GM12878 (cell line): Measurements from ENCODE around the gene OSER1. TPM values are rescaled to one million over a fixed set of nuclear protein-coding genes. Genes with fewer than 3 reads are reported as not detected.

ENCODE experiments used
- ATAC-seq: fragments of 200-7000 bp; cut with Tn5 transposase; 3 replicates; pipeline ENCODE4 v1.9.1; 2020; ENCODE audit warnings: mild to moderate bottlenecking, moderate library complexity
- BruUV-seq: library from RNA; stranded (reverse); fragments of 400-500 nt; replicated peaks from 2 replicates; lab custom pipeline; 2021; lab: Mats Ljungman, UMichigan
- CTCF ChIA-PET: fragments of 300-600 bp; sonication (Branson Sonifier 250); formaldehyde crosslinking; extraction: SDS; loops from one replicate; lab custom pipeline; 2021; ENCODE audit warnings: inconsistent platforms; lab: Yijun Ruan, JAX
- POLR2A ChIA-PET: fragments of 350-600 bp; formaldehyde crosslinking; extraction: SDS; loops from one replicate; lab custom pipeline; 2021; ENCODE audit warnings: inconsistent platforms; lab: Charles Lee
- RAD21 ChIA-PET: fragments of 300-600 bp; sonication (Branson Sonifier 250); formaldehyde crosslinking; loops from one replicate; lab custom pipeline; 2023; ENCODE audit warnings: antibody characterized with exemption; ENCODE audit not compliant: unreplicated experiment; lab: Charles Lee
- SMC1A ChIA-PET: fragments of 300-600 bp; sonication (Branson Sonifier 250); formaldehyde crosslinking; loops from one replicate; lab custom pipeline; 2023; ENCODE audit not compliant: unreplicated experiment, uncharacterized antibody; lab: Charles Lee
- DNase-seq: peaks from one replicate; pipeline ENCODE4 v3.0.0-alpha.2; 2011; ENCODE audit warnings: low read depth, low spot score
- FAIRE-seq: peaks from 3 replicates; lab custom pipeline; 2011; peaks lifted over from hg19 to GRCh38; lab: Jason Lieb, UNC
- H2AFZ ChIP-seq: 2 replicates; pipeline ENCODE4 v1.6.0; 2011; ENCODE audit warnings: low read depth, low read length, control low read depth; ENCODE audit not compliant: control insufficient read depth
- H3K27ac ChIP-seq: 2 replicates; pipeline ENCODE4 v1.5.1; 2011; ENCODE audit warnings: control low read depth; ENCODE audit not compliant: control insufficient read depth, insufficient read depth
- H3K27me3 ChIP-seq, 2 experiments: replicated peaks in 1 of 2; 2 replicates each; pipeline versions ENCODE4 v1.6.0 to v1.6.1; 2011; ENCODE audit warnings: low read length in 1 of 2; ENCODE audit not compliant: control insufficient read depth in 2 of 2, insufficient read depth in 2 of 2
- H3K36me3 ChIP-seq, 2 experiments: 2 replicates each; pipeline ENCODE4 v1.5.1; 2011; ENCODE audit warnings: low read length in 1 of 2; ENCODE audit not compliant: control insufficient read depth in 2 of 2, insufficient read depth in 2 of 2
- H3K4me1 ChIP-seq: 2 replicates; pipeline ENCODE4 v1.6.1; 2011; ENCODE audit warnings: mild to moderate bottlenecking, low read length, moderate library complexity, mixed read lengths; ENCODE audit not compliant: control insufficient read depth, insufficient read depth
- H3K4me2 ChIP-seq: 2 replicates; pipeline ENCODE4 v1.6.0; 2011; ENCODE audit warnings: control low read depth; ENCODE audit not compliant: control insufficient read depth, insufficient read depth
- H3K4me3 ChIP-seq: fragments of 200-600 bp; sonication (generic); 2 replicates; pipeline ENCODE4 v1.5.1; 2016
- H3K79me2 ChIP-seq: 2 replicates; pipeline ENCODE4 v1.6.0; 2011; ENCODE audit warnings: low read length; ENCODE audit not compliant: control insufficient read depth, insufficient read depth
- H3K9ac ChIP-seq: 2 replicates; pipeline ENCODE4 v1.8.0; 2011; ENCODE audit warnings: low read length, control low read depth, mixed read lengths; ENCODE audit not compliant: control insufficient read depth, insufficient read depth
- H3K9me3 ChIP-seq: replicated peaks from 3 replicates; pipeline ENCODE4 v1.5.1; 2011; ENCODE audit warnings: mild to moderate bottlenecking, low read length; ENCODE audit not compliant: control insufficient read depth, insufficient read depth
- H4K20me1 ChIP-seq: 2 replicates; pipeline ENCODE4 v1.6.0; 2011; ENCODE audit not compliant: control insufficient read depth, insufficient read depth
- BHLHE40 ChIP-seq, 2 experiments: fragments of 450-650 bp in 1 of 2; IDR thresholded peaks; 2 replicates each; pipeline ENCODE4 v1.6.1; 2011 to 2017; ENCODE audit warnings: low read depth in 2 of 2, borderline replicate concordance in 1 of 2, improper control_type of control experiment in 1 of 2, low read length in 1 of 2, mild to moderate bottlenecking in 1 of 2
- MTA3 ChIP-seq: IDR thresholded peaks from 2 replicates; pipeline ENCODE4 v1.6.1; 2012; ENCODE audit warnings: low read length, inconsistent platforms, borderline replicate concordance
- NR2F1 ChIP-seq: fragments of 450-650 bp; conservative IDR thresholded peaks from 2 replicates; pipeline ENCODE4 v1.6.1; 2017; ENCODE audit warnings: mild to moderate bottlenecking
- ZBTB4 ChIP-seq: fragments of 450-650 bp; formaldehyde crosslinking; IDR thresholded peaks from 2 replicates; pipeline ENCODE4 v1.4.0; 2022; ENCODE audit warnings: mild to moderate bottlenecking, moderate library complexity
- ZBTB40 ChIP-seq: fragments of 450-650 bp; IDR thresholded peaks from 2 replicates; pipeline ENCODE4 v1.6.1; 2016; ENCODE audit warnings: mild to moderate bottlenecking, moderate library complexity, borderline replicate concordance
- ZNF207 ChIP-seq: fragments of 450-650 bp; IDR thresholded peaks from 2 replicates; pipeline ENCODE4 v1.6.1; 2014; ENCODE audit warnings: antibody characterized with exemption, mild to moderate bottlenecking, borderline replicate concordance
- WGBS: methylation state at CpG from one replicate; pipeline ENCODE4 v1.1.6; 2016; ENCODE audit warnings: low lambda C conversion rate; ENCODE audit not compliant: insufficient replicate concordance, insufficient coverage; ENCODE audit errors: missing lambda C conversion rate; 5-methylcytosine and 5-hydroxymethylcytosine counted together
- in situ Hi-C: fragments of 300-500 bp; cut with MboI; formaldehyde crosslinking; loops from 9 replicates; pipeline ENCODE4 v1.14.3; 2018; ENCODE audit warnings: mixed read lengths
- intact Hi-C: fragments of 100-400 bp; cut with micrococcal nuclease; formaldehyde crosslinking; loops from one replicate; pipeline ENCODE4 v1.14.2; 2022; ENCODE audit not compliant: unreplicated experiment
- polyA plus RNA-seq, 11 experiments: library from polyadenylated mRNA; depleted of rRNA in 4 of 11; unstranded in 6 of 11; stranded (reverse) in 5 of 11; fragments of >200 nt; fragmentation: Nextera tagmentation in 4 of 11; fragmentation: Illumina TruSeq in 1 of 11; extraction: Ambion mirVana in 4 of 11; extraction: Trizol in 1 of 11; gene quantifications; 1 replicate in 1 of 11; 2 replicates in 10 of 11; pipeline versions ENCODE4 v1.2.1 to v1.2.3, GENCODE V29; 2011 to 2016; ENCODE audit warnings: inconsistent platforms in 2 of 11, missing spikeins in 2 of 11, low read depth in 1 of 11
- total RNA-seq, 4 experiments: library from RNA; depleted of rRNA in 3 of 4; stranded (reverse); fragments of >200 nt in 3 of 4; fragmentation: Illumina TruSeq in 1 of 4; extraction: Trizol in 1 of 4; gene quantifications; 2 replicates each; pipeline versions ENCODE4 v1.2.1 to v1.2.3, GENCODE V29; 2013 to 2021
- TF ChIP-seq, protein P1 (sequence below): fragments of 150-350 bp; IDR thresholded peaks from 2 replicates; pipeline ENCODE4 v1.6.1; 2014; ENCODE audit warnings: mild to moderate bottlenecking, low read depth, low read length

OSER1 gene
- total and polyA plus RNA-seq, 10 of the 15 experiments (the other 5 are each of a cell fraction or from before 2014, with no cell fraction given): 19.3 to 63.8 (median 28.4) TPM

GRCh38 chr20:44228465-44229258, 18.1 kb upstream of the OSER1 start:
- CTCF ChIA-PET: interaction anchor here (0.8 to 1.9 kb wide), 4 partner anchors 10 to 82 kb away, joined by 3 to 5 read pairs (median 4); partner anchors contain the start of gene FITM2

More at GRCh38 chr20:44228465-44229258, 18.1 kb upstream of the OSER1 start:
- Histone ChIP-seq H3K4me1 (no peaks in the 10 kb centered on the region), H4K20me1 (no peaks in the 10 kb centered on the region), H3K79me2 (no peaks in the 10 kb centered on the region), H3K27me3 (no peaks in the 10 kb centered on the region; a peak in 1 of 4 replicates), H3K4me3 (no peak overlapping the region), H3K27ac (no peak overlapping the region), H3K9me3 (no peaks in the 10 kb centered on the region), H3K4me2 (no peak overlapping the region), H3K9ac (no peak overlapping the region), H2AFZ (no peak overlapping the region), H3K36me3 (no peaks in the 10 kb centered on the region)
- DNase-seq (no peak), FAIRE-seq (no peak), ATAC-seq (no peak)
- intact Hi-C loops: no loop called here
- 41% methylated on average over 17 of the region's 17 CpGs for WGBS
- ChIA-PET POLR2A (no interaction called here), RAD21 (no interaction called here), SMC1A (interaction anchor here (0.6 kb wide), 1 partner anchor 1639 kb away, joined by 3 read pairs; no protein-coding TSS in a partner anchor)
- TF ChIP-seq MTA3 (no peak), ZBTB40 (no peak), BHLHE40 (IDR thresholded peaks at IDR 0.05; ENCODE audit: borderline replicate concordance in 1 of 2, low read depth in 2 of 2, low read length in 1 of 2) (no peak), NR2F1 (no peak), ZNF207 (no peak), ZBTB4 (CRISPR knock-in tag) (no peak)
- TF ChIP-seq, protein P1, sequence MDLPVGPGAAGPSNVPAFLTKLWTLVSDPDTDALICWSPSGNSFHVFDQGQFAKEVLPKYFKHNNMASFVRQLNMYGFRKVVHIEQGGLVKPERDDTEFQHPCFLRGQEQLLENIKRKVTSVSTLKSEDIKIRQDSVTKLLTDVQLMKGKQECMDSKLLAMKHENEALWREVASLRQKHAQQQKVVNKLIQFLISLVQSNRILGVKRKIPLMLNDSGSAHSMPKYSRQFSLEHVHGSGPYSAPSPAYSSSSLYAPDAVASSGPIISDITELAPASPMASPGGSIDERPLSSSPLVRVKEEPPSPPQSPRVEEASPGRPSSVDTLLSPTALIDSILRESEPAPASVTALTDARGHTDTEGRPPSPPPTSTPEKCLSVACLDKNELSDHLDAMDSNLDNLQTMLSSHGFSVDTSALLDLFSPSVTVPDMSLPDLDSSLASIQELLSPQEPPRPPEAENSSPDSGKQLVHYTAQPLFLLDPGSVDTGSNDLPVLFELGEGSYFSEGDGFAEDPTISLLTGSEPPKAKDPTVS: no peak
- BruUV-seq: no TSS peak
- in situ Hi-C loops: no loop called here
